Esophagus squamous epithelium (tissue), 4 donors: Measurements from ENCODE around the gene PHPT1.

ENCODE experiments used
- POLR2A ChIP-seq, 4 donors: fragments of 450-650 bp; IDR thresholded peaks; one replicate each; pipeline ENCODE4 v1.6.1; 2017; ENCODE audit warnings: antibody characterized with exemption in 4 of 4, mild to moderate bottlenecking in 4 of 4, moderate library complexity in 3 of 4
- TF ChIP-seq, protein P1 (sequence below), 6 experiments: fragments of 450-650 bp in 4 of 6; fragments of 200-600 bp in 2 of 6; sonication (generic) in 2 of 6; IDR thresholded peaks; one replicate each; pipeline ENCODE4 v1.5.1; 2016 to 2019; ENCODE audit warnings: antibody characterized with exemption in 6 of 6, mild to moderate bottlenecking in 4 of 6, moderate library complexity in 4 of 6

- TF ChIP-seq, protein P1, sequence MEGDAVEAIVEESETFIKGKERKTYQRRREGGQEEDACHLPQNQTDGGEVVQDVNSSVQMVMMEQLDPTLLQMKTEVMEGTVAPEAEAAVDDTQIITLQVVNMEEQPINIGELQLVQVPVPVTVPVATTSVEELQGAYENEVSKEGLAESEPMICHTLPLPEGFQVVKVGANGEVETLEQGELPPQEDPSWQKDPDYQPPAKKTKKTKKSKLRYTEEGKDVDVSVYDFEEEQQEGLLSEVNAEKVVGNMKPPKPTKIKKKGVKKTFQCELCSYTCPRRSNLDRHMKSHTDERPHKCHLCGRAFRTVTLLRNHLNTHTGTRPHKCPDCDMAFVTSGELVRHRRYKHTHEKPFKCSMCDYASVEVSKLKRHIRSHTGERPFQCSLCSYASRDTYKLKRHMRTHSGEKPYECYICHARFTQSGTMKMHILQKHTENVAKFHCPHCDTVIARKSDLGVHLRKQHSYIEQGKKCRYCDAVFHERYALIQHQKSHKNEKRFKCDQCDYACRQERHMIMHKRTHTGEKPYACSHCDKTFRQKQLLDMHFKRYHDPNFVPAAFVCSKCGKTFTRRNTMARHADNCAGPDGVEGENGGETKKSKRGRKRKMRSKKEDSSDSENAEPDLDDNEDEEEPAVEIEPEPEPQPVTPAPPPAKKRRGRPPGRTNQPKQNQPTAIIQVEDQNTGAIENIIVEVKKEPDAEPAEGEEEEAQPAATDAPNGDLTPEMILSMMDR (IDR thresholded peaks at IDR 0.05): peak in 2 of 6 experiments; percentile 8 to 37
- no peak for TF ChIP-seq POLR2A (IDR thresholded peaks at IDR 0.05)
Observed at GRCh38 chr9:136882109-136882946, 33.1 kb downstream of the PHPT1 start.
